ENCODE measurements around the gene ZDHHC11B.
"Not testable (repeated sequence)": the region's sequence is repeated elsewhere in the genome, so short reads cannot be mapped to it uniquely, and the experiment has no call there.

- not testable (repeated sequence) for TF ChIP-seq REST (IDR thresholded peaks at IDR 0.05; ENCODE audit: borderline replicate concordance); EP300 (conservative IDR thresholded peaks at IDR 0.05; ENCODE audit: poor library complexity, severe bottlenecking); CTCF (IDR thresholded peaks at IDR 0.05; ENCODE audit: poor library complexity, severe bottlenecking); POLR2AphosphoS5 (IDR thresholded peaks at IDR 0.05); EZH2 (IDR thresholded peaks at IDR 0.05; ENCODE audit: borderline replicate concordance, insufficient read depth, low read length, poor library complexity, severe bottlenecking)
Observed at GRCh38 chr5:748011-748980, 36.2 kb downstream of the ZDHHC11B start.
